GM10266 (cell line): ENCODE measurements around the gene LRRFIP2.

Source experiments
- DNase-seq: peaks from one replicate; pipeline ENCODE4 v3.0.0; 2012; ENCODE audit errors: extremely low spot score
- TF ChIP-seq, protein P1 (sequence below): IDR thresholded peaks from 2 replicates; pipeline ENCODE4 v1.5.1; 2012; ENCODE audit warnings: mild to moderate bottlenecking, low read depth; ENCODE audit not compliant: control insufficient read depth, insufficient read depth; ENCODE audit errors: missing control alignments

LRRFIP2 gene

GRCh38 chr3:37115446-37115845, 58.9 kb downstream of the LRRFIP2 start:
- TF ChIP-seq, protein P1, sequence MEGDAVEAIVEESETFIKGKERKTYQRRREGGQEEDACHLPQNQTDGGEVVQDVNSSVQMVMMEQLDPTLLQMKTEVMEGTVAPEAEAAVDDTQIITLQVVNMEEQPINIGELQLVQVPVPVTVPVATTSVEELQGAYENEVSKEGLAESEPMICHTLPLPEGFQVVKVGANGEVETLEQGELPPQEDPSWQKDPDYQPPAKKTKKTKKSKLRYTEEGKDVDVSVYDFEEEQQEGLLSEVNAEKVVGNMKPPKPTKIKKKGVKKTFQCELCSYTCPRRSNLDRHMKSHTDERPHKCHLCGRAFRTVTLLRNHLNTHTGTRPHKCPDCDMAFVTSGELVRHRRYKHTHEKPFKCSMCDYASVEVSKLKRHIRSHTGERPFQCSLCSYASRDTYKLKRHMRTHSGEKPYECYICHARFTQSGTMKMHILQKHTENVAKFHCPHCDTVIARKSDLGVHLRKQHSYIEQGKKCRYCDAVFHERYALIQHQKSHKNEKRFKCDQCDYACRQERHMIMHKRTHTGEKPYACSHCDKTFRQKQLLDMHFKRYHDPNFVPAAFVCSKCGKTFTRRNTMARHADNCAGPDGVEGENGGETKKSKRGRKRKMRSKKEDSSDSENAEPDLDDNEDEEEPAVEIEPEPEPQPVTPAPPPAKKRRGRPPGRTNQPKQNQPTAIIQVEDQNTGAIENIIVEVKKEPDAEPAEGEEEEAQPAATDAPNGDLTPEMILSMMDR: no peak
- DNase-seq: no peak

DNA sequence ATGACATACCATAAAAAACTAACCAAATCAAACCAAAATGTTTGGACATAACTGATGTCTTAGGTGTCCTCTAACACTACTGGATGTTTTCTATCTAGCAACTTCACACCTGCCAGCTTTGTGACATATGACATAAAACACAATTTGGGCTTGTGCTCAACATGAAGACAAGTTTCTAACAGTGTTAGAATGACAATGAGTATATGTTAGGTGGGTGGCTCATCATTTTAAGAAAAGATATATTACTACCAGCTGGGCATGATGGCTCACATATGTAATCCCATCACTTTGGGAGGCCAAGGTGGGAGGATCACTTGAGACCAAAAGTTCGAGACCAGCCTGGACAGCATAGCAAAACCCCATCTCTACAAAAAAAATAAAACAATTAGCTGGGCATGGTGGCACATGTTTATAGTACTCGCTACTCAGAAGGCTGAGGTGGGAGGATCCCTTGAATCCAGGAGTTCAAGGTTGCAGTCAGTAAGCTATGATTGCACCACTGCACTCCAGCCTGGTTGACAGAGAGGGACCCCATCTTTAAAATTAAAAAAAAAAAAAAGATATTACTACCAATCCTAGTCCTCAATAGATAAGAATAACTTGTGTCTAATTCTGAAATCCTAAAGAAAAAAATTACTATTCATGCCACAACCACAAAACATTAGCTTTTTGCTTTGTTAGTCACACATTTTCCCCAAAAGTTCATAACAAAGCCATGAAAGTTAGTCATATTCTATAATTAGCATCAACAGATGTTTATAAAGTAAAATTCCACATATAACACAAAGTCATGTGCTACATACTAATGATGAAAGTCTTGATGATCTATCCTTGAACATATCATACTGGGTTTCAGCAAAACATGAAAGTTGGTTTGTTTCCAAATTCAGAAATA, 59.9 kb downstream of the LRRFIP2 start:
- DNase-seq: no peak
- TF ChIP-seq, protein P1: no peak

DNA sequence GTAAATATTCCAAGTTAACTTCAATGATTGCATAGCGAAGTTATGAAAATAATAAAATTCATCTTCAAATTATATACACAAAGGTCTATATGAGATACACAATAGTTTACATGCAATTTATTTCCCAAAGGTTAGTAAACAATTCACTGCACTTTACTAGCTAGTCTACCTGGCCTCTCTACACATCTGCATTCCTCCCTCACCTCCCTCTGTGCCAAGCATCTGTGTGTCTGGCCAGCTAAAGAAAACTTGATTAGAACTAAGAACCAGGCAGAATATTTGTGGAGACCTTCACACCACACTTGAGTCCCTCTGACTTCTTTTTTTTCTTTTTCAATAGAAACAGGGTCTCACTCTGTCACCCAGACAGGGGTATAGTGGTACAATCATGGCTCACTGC, 61.4 kb downstream of the LRRFIP2 start:
- TF ChIP-seq, protein P1: no peak
- no peak for DNase-seq

DNA sequence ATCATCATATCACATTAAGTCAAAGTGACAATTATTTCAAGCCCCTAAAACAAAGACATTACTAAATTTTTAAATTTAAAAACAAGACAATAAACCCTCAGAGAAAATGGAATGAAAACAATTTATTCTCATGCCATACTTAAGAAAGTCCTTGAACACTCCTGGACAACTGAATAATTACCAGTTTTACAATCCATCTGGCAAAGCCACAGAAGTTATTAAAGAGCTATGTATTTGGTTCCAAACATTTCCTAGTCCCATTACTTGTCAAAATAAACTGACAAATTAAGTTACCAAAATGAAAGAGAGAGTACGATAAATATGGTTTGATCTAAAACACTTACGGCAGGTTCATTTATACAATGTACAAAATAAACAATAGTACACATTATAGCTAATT, 63.2 kb downstream of the LRRFIP2 start:
- TF ChIP-seq, protein P1: no peak

GRCh38 chr3:37107846-37108245, 66.5 kb downstream of the LRRFIP2 start:
- no peak for DNase-seq
- TF ChIP-seq, protein P1: no peak

More for the DNA sequence above, 63.2 kb downstream of the LRRFIP2 start:
- DNase-seq: no peak

DNA sequence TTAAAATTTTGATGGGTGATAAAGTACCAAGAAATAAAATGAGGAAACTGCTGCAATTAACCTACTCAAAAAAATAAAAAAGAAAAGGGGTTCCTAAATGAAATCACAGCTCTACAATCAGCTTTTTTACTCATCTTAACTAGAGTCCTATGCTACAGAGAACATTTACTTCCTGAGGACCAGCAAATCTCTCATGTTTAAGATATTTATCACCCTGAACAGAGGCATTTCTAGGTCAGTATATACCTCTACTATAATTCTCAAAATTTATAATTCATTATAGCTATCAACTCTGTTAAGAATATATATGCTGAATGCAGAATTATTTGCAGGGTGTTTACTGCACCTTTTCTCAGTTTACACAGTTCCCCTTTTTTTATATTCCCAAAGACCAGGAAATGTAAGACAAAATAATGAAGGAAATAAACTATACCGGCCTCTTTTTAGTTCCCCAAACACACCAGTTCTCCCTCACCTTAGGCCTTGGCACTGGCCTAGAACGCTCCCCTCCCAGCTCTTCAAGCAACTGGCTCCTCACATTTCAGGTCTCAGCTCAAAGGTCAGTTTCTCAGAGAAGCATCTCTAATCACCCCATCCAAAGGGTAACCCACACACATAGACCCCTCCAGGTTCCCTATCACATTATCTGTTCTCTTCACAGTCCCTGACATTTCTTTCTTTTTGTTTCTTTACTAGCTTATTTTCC, 71.1 kb downstream of the LRRFIP2 start:
- TF ChIP-seq, protein P1: no peak
- no peak for DNase-seq

DNA sequence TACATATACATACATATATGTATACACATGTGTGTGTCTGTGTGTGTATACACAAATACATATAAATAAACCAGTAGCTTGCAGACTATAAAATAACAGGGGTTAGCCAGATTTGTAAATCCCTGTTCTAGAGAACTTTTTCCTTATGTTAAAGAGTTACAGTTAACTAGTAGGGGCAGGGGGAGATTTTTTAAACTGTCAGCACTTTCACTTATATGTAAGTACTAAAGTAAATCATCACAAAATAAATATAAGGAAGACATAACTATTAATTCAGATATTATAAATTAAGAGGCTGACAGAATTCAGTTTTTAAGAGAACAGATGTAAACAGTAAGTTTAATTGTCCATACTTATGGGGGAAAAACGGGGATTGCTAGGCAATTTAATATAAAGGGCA, 74.0 kb downstream of the LRRFIP2 start:
- TF ChIP-seq, protein P1: no peak
- DNase-seq: no peak
